ENCODE data around the gene ZFYVE1.

DNA sequence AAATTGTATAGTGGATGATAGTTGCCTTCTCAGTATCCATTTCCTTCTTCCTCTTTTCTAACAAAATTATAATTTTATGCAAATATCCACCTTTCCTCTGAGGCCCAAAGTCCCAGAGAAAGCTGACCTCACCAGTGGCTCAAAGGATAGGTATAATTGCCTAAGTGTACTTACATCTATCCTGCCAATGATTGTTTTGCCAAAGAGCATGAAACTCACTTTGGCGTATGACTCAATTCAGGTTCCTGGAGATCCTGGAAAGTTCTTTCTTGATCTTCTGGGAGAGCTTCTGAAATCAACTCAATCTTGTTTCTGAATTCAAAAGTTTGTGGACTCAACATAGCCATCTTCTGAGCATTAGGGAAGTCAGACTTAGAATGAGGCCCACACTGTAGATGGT is 20.9 kb upstream of the ZFYVE1 start:
- TF ChIP-seq, protein P1, sequence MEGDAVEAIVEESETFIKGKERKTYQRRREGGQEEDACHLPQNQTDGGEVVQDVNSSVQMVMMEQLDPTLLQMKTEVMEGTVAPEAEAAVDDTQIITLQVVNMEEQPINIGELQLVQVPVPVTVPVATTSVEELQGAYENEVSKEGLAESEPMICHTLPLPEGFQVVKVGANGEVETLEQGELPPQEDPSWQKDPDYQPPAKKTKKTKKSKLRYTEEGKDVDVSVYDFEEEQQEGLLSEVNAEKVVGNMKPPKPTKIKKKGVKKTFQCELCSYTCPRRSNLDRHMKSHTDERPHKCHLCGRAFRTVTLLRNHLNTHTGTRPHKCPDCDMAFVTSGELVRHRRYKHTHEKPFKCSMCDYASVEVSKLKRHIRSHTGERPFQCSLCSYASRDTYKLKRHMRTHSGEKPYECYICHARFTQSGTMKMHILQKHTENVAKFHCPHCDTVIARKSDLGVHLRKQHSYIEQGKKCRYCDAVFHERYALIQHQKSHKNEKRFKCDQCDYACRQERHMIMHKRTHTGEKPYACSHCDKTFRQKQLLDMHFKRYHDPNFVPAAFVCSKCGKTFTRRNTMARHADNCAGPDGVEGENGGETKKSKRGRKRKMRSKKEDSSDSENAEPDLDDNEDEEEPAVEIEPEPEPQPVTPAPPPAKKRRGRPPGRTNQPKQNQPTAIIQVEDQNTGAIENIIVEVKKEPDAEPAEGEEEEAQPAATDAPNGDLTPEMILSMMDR (IDR thresholded peaks at IDR 0.05): no peak
- TF ChIP-seq EZH2 (IDR thresholded peaks at IDR 0.05) (no peak), EZH2phosphoT487 (IDR thresholded peaks at IDR 0.05) (no peak)
